ENCODE results near the gene RCSD1. TPM values are rescaled to one million over a fixed set of nuclear protein-coding genes. Genes with fewer than 3 reads are reported as not detected.
A peak's percentile ranks its signal among the peaks of the same experiment; 100 is the strongest.

Gene RCSD1
- total RNA-seq, 1 donor from 2014 or later: 2.4 TPM

GRCh38 chr1:167669209-167670124, 39.4 kb downstream of the RCSD1 start:
- ATAC-seq: peak; percentile 55

DNA sequence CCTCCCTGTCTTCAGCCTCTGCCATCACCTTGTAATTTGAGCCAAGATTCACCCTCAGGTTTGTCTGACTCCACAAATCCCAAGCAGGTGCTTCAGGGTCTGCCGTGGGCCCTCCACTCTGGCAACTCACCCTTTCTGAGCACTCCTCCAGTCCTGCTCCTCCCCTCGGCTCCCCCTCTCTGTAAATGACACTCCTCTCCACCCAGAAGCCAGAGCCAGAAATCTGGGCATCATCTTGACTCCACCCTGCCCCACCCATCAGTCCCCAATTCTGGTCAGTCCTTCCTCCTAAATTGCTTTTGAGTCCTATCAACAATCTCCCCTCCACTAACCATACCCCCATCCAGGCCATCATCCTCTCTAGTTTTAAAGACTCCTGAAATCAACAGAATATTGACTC, 40.5 kb downstream of the RCSD1 start:
- no peak for ATAC-seq

GRCh38 chr1:167671727-167672511, 41.9 kb downstream of the RCSD1 start:
- peak; percentile 85 for ATAC-seq

- no peak for ATAC-seq
These were observed 42.8 kb downstream of the RCSD1 start for GRCh38 chr1:167672831-167673230.

DNA sequence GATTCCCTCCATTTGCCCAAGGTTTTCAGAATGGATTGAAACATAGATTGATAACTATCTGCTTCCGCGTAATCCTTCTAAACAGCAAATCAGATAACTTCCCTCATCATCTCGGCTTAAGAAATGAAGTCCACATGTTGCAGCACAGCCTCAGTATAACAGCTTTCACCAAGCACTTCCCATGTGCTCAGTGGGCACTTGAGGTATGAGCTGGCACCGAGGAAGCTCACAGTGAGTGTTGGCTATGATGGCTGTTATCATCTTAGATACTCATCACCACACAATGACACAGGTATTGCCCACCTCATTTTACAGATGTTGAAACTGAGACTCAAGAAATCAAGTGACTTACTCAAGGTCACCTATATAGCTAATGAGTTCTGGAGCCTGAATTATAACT, 43.2 kb downstream of the RCSD1 start:
- ATAC-seq: no peak

GRCh38 chr1:167674156-167674555, 44.1 kb downstream of the RCSD1 start:
- no peak for ATAC-seq

DNA sequence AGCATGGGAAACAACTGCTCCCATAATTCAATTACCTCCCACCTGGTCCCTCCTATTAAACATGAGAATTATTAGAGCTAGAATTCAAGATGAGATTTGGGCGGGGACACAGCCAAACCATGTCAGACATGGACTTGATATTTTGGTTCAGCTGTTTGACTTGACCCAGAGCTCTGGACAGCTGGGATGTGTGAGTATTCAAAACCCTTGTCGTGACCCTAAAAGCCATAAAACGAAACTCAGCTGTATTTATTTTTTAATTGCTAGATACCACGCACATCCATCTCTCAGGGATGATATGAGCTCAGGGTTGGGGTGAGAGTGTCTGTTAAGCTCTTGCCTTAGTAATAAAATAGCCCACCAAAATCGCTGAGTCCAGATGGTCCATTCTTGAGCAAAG, 45.4 kb downstream of the RCSD1 start:
- no peak for ATAC-seq

GRCh38 chr1:167676205-167676915, 46.3 kb downstream of the RCSD1 start:
- ATAC-seq: peak; percentile 32

DNA sequence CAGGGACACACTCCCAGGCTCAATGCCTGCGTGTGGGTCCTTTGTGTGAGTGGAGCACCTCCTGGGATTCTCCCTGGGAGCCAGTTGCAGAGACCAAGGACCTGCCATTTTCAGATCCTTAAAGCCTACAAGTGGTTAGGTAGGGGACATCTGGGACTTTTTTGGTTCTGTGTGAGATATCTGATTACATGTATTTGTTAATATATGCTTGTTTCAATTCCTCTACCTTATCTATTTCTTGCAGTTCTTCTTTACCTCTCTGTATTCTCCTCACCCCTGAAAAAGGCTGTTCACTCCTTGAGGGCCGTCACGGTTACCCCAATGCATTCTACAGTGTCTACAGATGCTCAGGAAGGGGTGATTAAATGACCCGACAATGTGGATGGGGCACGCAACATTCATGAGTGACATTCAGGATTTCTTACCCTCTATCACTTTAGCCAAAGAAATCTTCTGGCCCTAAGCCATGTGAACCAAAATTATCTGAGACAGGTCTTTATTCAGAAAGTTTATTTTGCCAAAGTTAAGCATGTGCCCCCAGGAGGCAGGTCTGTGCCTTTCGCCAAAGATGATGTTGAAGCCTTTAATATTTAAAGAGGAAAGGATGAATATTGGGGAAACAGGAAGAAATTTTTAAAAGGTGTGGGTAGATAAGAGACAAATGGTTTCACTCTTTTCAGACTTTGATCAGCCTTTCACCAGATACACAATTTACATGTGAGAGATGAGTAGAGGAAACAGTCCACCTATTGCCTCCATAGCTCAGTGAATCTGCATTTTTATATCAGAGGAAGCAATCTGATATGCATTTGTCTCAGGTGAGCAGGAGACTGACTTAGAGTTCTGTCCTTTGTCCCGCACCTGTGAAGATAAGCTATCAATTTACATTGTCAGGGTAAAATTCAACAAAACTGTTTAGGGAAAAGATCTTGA, 47.1 kb downstream of the RCSD1 start:
- no peak for ATAC-seq

DNA sequence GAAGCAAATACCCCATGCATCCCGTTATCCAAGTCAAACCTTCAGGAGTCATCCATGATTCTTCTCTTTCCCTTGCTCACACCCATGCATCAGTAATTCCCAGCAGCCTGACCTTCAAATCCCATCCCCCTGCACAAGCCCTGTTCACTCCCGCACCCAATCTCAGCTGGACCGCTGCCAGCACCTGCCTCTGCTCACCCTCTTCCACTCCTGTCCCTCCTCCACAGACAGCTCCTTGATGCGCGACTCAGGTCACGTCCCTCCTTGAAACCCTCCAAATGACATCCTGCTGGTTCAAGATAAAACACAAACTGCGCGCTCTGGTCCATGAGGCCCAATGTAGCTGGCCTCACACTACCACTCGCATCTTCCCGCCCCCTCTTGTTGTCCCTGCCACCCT, 48.4 kb downstream of the RCSD1 start:
- no peak for ATAC-seq

DNA sequence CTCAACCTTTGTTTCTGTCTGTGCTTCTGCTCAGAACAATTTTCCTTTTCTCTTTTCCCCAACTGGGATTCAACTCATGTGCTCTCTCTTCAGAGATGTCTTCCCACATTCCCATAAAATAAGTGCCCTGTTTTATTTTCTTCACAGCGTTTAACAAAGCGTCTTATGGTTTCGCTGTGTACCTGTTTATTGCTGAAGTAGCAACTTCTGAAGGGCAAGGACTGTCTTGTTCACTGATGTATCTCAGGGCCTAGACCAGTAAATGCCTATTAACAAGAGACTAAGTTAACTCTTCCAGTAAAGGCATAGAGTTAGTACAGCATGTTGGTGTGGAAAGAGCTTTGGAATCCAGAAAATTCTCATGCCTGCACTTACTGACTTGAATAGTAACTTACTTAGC, 48.8 kb downstream of the RCSD1 start:
- ATAC-seq: no peak

- no peak for ATAC-seq
These were observed 49.7 kb downstream of the RCSD1 start for GRCh38 chr1:167679714-167680113.

GRCh38 chr1:167681024-167681423, 51.0 kb downstream of the RCSD1 start:
- ATAC-seq: no peak

- ATAC-seq: no peak
These were observed 51.5 kb downstream of the RCSD1 start for GRCh38 chr1:167681451-167682098.

GRCh38 chr1:167683226-167683625, 53.2 kb downstream of the RCSD1 start:
- peak; percentile 30 for ATAC-seq

DNA sequence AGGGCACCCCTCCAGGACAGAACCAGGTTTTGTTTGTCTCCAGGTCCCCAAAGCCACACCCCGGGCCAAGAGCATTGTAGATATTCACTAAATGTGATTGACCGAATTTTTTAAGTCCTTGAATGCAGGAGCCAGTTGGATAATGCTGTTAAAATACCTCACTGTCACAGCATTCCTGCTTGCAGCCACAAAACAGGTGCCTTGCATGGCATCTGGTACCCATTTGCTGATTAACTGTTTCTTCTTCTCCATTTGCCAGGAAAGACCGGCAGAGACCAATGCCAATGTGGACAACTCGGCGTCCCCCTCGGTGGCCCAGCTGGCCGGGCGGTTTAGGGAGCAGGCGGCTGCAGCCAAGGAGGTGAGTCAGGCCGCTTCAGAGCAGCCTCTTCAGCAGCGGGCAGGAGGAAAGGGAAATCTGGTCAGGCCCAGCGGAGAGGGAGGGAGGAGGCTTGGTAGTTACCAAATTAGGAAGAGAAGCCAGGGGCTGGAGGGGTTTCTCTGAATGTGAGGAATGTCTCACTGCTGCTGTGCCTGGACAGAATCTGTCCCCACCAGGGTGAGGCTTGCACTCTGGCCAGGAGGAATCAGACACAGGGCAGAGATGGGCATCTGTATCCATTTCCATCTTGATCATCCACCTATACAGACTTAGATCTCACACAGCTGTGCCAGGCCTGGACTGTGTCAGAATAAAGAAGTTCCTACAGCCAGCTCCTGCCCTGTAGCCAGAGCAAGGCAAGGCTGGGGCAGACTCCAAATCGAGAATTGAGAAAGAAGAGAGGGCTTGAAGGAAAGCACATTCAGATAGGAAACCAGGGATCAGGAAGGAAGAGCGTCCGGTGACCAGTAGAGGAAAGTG, 53.8 kb downstream of the RCSD1 start:
- ATAC-seq: peak; percentile 41

GRCh38 chr1:167685844-167686243, 55.8 kb downstream of the RCSD1 start:
- no peak for ATAC-seq

- peak; percentile 61 for ATAC-seq
These were observed 58.0 kb downstream of the RCSD1 start for GRCh38 chr1:167687919-167688519.

DNA sequence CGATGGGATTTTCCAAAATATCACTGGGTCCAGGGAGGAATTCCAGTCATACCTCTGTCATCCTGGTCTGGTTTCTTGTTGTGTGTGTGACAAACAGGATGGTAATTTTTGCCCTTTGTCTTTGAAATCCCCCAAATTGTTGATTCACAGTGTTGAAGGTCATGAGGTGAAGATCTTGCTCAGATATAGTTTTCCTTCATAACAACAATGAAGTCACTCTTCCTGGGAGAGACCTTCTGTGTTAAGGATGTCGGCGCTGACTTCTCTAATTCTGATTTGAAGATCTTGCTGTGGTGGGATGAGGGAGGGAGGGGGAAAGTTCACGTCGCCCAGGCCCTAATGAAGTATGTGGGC, 59.5 kb downstream of the RCSD1 start:
- ATAC-seq: no peak

DNA sequence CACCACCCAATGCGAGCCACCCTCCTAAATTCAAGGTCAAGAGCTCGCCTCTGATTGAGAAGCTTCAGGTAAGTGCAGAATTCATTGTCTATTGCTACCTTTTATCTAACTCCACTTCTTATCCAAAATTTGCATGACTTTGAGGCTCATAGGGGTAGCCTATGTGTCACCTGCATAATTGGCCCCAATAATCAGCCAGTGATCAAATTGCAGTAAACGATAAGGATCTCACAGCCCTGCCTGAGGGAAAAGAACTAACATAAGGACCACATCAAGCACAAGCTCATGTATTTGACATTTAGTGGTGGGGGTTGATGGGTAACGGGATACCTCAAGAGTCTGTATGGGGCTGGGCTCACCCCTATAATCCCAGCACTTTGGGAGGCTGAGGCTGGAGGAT, 60.0 kb downstream of the RCSD1 start:
- ATAC-seq: no peak
